Activated CD4-positive, alpha-beta T cell treated with anti-CD3 and anti-CD28 coated beads, Interleukin-2, Interleukin-6, amounts not matched to agents 100 ng/mL and 50 ng/mL, durations not matched to agents 16 hours and 8 hours (primary cell): Measurements from ENCODE around the gene RSPH6A.
A peak's percentile ranks its signal among the peaks of the same experiment; 100 is the strongest.
"Not testable (repeated sequence)": the region's sequence is repeated elsewhere in the genome, so short reads cannot be mapped to it uniquely, and the experiment has no call there.

ENCODE experiments used
- DNase-seq: peaks from one replicate; pipeline ENCODE4 v3.0.0-alpha.2; 2020

RSPH6A gene

DNA sequence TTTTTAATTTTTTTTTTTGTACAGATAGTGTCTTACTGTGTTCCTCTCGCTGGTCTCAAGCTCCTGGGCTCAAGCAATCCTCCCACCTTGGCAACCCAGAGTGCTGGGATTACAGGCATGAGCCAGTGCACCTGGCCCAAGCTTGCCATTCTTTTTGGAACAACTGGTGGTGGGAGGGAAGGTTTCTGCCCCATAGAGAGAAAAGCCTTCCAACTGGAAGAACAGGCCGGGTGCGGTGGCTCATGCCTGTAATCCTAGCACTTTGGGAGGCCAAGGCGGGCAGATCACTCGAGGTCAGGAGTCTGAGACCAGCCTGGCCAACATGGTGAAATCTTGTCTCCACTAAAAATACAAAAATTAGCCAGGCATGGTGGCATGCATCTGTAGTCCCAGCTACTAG is 15.6 kb downstream of the RSPH6A start:
- not testable (repeated sequence) for DNase-seq

DNA sequence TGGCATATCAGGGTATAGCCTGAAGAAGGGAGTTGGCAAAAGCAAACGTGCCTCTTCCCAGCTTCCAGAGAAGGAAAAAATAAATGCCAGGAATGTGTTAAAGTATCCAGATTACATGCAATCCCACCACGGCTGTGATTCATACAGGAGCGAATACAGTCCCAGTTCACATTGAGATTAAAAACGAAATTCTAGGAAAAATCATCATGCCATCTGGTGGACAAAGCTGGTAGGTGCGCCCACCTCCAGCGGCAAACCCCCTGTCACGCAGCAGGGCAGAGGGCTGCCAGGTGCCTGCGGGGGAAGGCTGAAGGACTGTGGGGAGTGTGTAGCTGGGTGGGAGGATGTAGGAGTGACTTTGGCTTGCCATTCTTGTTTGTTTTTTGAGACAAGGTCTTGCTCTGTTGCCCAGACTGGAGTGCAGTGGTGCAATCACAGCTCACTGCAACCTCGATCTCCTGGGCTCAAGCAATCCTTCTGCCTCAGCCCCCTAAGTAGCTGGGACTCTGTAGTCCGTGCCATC is 16.1 kb downstream of the RSPH6A start:
- peak; percentile 64 for DNase-seq

DNA sequence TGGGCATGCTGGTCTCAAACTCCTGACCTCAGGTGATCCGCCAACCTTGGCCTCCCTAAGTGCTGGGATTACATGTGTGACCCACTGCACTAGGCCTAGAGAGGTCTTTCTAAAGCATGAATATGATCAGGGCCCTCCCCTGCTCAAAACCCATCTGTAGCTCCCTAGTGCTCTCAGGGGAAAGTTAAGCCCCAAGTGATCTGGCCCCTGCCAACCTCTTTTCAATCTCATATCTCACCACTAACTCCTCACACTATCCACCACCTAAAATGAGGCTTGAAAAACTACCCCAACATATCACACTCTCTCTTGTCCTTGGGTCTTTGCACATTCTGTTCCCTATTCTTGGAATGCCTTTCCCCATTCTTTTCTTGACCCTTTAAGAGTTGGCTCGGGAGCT is 20.5 kb downstream of the RSPH6A start:
- no peak for DNase-seq

DNA sequence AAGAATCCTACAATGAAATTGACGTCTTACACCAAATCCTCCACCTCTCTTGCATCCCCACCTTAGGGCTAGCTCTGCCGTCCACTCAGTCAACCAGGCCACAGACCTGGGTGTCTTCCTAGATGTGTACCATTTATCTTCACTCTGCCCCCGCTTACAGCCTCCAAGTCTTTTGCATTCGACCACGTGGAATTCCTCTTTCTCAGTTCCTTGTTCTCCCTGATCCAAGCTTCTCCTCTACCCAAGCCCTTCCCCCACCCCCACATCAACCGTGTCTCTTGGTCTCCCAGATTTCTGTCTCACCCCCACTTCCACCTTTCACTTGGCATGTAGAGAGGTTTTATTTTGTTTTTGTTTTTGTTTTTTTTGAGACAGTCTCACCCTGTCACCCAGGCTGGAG is 21.2 kb downstream of the RSPH6A start:
- no peak for DNase-seq

DNA sequence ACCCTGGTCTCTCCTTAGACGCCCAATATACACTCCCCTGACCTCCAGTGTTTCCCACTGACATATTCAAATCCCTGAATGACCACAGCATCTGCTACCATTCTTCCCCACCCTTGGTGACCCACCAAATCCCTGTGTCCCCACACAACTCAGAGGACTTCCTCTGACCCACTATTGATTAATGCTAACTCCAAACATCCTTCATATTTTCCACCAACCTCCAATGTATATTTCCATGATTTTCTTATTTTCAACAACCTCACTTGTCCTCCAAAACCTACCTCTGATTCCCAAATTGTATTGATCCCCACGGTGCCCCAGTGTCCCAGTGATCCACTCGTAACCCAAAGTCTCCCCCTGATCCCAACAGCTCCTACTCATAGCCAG is 21.9 kb downstream of the RSPH6A start:
- DNase-seq = no peak

DNA sequence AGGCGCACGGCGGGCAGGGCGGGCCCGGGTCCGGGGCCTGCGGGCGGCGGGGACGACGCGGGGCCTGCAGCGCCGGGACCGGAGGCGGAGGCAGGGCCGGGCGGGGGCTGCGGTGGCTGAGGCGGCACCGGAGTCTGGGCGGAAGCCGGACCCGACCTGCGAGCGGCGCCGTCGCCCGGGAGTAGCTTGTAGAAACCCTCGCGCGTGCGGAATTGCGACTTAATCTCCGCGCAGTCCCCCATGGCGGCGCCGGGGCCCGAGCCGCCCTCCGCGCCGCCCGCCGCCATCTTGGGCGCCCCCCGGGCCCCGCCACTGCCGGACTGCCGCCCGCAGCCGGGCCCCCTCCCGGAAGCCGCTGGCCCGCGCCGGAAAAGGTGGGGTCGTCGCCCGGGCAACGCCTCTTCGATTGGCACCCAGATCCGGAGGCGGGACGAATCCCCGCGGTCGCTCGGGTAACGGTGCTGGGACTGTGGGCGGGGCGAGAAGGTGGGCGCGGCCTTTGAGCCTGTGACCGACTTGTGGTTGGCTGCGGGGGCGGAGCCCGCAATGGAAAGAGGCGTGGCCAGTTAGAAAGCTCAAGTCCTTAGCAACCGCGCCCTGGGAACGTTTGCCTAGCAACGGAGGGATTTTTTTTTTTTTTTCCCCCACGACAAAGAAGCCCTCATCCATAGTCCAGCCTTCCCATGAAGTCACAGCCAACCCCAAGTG is 22.5 kb downstream of the RSPH6A start, which contains the start of gene DMWD:
TSS of gene DMWD (minus strand) at position 376 of the 708 bp plus-strand sequence. CDS start at position 287, 89 bp downstream.
- peak; percentile 100 for DNase-seq

DNA sequence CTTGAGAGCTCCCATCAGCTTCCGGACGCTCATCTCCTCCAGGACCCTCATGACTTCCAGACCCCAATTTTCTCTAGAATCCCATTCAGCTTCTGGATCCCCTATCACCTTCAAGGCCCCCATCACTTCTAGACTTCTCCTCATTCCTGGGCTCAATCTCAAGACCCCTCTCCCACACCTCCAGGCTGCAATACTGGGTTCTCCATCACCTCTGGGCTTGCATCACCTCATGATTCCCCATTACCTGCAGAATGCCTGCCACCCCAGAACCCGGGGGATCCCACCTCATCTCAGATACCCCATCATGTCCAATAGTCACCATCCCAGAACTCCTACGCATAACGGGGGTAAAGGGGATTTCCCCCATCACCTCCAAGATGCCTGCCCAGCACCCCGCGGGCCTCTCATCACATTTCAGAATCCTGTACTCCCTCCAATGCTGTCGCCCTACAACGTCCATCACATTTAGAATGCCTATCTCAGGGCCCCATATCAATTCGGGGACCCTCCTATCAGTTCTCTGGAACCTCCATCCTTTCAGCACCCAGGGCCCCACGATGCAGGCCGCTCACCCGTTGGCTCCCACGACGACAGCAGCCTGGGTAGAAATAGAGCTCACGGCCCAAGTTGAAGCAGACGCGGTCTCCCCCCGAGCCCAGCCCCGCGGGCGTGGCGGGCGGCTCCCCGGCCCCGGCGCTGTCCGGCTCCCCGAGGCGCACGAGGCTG is 23.2 kb downstream of the RSPH6A start:
- no peak for DNase-seq

DNA sequence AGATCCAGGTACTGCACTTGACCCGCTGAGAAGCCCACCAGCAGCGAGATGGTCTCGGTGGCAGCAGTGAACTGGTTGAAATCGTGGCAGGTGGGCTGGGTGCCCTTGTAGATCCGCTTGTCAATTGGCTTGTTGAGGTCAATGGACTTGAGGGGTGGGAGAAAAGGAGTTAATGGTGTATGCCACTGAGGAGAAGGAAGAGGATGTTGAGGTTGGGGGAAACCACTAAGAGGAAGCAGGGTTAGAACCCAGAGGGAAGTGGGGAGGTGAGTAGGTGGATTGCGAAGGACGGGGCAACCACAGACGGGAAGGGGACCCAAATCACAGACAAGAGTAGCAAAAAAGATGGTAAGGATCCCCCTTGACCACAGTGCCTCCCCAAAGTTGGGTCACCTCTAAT is 24.2 kb downstream of the RSPH6A start:
- peak; percentile 74 for DNase-seq

DNA sequence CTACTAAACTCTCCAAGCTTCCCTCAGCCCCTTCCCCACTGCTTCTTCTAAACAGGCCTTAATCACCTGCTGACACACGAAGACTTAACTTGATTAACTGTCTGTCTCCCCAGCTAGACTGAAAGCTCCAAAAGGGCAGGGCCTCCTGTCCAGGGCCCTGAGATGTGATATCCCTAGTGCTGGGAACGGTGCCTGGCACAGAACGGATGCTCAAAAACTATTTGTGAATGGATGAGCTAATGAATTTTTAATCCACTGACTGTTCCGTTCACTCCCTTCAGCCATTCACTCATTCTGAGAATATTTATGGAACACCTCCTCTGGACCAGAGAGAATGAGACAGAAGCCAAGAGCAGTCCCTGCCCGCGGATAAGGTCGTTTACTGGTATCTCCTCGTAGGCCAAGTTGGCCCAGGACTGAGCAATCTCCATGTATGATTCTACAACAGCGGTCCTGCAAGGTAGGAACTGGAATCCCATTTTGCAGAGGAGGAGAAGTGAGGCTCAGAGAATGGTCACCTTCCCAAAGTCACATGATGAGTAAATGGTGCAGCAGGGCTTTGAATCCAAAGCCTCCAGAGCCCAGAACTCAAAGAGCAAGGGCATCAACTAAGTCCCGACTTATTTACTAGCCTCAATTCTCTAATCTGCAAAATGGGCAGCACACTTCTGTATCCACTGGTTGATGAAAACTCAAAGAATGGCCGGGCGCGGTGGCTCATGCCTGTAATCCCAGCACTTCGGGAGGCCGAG is 25.9 kb downstream of the RSPH6A start:
- DNase-seq = no peak

DNA sequence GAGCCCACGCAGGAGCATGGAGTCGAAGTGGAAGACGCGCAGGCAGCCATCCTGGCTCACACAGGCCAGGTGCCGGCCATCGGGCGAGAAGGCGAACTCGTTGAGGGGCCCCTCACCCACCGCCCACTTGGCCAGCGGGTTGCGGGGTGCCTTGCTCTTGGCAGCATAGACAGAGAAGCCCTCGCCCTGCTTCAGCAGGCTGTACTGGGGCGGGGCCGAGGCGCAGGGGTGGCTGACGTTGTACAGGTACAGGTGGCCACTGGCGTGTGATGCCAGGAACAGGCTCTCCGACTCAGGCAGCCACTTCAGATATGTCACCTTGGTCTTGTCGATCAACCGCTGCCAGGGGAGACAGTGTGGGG is 28.6 kb downstream of the RSPH6A start:
- DNase-seq = no peak

DNA sequence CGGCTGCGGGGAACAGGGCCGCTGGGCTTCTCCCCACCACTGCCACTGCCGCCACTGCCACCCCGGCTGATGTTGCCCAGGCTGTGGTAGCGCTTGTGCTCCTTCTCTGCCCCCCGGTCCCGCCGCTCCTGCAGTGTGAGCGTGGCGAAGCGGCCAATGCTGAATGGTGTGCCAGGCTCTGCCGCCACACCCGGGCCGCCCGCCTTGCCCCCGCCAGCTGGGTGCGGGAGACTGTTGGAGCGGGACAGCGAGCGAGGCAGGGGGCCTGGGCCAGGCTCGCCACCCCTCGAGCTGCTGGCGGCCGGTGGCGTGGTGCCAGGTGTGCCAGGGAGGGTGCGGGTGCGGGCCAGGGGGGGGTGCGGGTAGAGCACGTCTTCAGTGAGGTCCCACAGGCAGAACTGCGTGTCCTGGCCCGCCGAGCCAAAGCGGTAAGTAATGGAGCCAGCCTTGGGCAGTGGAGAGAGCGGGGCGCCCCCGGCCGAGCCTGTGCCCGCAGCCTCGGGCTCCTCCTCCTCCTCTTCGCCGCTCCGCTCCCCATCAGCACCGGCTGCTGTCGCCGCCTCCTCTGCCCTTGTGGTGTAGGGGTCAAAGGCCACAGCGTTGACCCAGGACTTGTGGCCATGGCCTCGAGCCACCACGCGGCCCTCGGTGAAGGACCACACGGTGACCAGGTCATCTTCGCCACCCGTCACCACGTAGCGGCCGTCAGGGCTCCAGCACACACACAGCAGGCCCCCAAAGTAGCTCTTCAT is 29.2 kb downstream of the RSPH6A start:
- DNase-seq = no peak

DNA sequence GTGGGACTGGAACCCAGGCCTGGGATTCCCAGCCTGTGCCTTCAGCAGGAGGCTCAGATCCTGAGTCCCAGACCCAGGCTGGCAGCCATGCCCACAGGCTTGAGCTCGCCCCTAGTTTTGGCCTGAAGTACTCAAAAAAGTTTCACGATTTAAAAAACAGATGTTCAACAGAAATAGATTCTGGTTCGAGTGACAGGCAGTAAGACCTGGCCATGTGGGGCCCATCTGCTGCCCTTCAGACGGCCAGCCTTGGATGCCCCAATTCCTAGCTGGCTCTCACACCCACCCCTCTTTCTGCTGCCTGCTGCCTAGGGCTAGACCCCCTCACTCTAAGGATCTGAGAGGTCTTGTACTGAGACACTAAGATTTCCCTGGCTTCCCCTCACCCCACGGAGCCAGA is 30.0 kb downstream of the RSPH6A start:
- DNase-seq = no peak

DNA sequence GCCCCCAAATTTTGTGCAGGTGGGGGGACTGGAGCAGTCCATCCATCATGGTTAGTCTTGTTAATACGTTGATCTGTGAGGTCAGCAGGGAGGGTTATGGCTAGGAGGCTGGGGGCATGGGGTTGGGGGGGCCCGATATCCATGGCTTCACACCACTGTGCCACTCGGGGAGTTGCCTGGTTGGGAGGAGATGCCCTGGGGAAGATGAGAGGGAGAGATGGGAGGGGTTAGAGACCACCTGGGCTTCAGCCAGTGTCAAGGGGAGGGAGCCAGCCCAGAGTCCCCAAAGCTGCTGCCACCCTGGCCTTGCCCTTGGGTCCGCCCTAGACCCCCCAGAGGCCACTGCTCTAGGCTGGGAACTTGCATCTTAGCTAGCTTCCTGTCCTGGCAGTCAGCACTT is 31.0 kb downstream of the RSPH6A start:
- no peak for DNase-seq

DNA sequence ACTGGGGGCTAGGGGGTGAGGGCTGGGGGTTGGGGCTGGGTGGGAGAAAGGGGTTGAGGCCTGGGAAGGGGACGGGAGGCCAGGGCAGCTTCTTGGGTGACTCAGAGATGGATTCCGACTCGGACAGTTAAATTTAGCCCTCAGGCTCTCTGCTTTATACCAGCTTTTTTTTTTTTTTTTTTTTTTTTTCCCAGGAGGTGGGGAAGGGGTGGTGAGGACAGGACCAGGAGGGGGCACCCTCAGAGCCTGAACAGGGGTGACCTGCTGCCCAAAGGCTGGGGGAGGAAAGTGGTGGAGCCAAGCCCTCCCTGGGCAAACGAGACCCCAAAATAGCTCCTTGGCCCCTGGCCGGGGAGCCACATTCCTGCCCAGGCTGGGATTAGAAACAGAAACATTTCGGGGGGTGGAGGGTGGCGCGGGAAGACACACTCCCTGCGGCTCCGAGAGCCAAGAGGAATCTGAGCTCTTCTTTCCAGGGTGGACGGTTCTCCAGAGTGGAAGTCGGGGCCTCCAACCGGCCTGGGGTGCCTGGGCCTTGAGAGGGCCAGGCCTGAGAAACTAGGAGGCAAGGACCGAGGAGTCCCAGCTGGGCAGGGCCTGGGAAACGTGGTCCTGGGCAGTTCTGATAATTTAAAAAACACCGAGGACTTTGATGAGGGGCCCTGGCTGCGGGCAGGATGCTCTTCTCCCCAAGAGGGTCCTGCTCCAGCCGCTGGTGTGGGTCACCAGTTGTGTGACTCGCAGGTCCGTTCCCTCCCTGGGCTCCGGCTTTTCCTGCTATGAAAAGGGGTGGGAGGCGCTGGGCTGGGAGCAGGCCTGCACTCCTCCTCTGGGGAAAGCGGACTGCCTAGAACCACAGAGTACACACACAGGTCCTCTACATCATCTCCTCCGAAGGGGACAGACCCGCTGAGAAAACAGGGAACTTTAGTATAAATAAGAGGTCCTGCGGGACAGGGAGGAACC is 32.0 kb downstream of the RSPH6A start:
- no peak for DNase-seq

DNA sequence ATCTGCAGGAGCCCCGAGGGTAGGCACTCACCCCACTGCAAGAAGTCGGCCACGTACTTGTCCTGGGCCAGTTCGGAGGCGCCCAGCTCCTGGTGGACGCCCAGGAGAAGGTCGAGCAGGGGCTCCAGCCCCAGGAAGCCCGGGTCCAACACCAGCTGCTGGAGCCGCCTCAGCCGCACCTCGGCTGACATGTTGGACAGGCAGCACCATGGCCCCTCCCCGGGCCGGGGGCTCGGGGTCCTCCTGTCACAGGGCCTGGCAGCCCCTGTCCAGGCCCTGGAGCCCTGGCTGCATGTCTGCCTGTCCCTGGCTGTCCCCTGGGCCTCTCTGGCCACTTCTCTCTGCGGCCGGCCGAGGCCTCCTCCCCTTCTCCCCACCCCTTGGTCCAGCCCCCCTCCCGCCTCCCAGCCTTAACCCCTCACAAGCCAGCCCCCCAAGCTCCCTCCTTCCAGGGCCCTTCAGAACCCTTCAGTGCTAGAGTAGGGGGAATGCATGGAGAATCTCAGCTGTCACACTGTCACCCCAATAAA is 32.9 kb downstream of the RSPH6A start, which contains the start of gene DMPK:
TSS of gene DMPK (minus strand) at position 329 of the 530 bp plus-strand sequence. CDS start at position 191, 138 bp downstream.
- no peak for DNase-seq

DNA sequence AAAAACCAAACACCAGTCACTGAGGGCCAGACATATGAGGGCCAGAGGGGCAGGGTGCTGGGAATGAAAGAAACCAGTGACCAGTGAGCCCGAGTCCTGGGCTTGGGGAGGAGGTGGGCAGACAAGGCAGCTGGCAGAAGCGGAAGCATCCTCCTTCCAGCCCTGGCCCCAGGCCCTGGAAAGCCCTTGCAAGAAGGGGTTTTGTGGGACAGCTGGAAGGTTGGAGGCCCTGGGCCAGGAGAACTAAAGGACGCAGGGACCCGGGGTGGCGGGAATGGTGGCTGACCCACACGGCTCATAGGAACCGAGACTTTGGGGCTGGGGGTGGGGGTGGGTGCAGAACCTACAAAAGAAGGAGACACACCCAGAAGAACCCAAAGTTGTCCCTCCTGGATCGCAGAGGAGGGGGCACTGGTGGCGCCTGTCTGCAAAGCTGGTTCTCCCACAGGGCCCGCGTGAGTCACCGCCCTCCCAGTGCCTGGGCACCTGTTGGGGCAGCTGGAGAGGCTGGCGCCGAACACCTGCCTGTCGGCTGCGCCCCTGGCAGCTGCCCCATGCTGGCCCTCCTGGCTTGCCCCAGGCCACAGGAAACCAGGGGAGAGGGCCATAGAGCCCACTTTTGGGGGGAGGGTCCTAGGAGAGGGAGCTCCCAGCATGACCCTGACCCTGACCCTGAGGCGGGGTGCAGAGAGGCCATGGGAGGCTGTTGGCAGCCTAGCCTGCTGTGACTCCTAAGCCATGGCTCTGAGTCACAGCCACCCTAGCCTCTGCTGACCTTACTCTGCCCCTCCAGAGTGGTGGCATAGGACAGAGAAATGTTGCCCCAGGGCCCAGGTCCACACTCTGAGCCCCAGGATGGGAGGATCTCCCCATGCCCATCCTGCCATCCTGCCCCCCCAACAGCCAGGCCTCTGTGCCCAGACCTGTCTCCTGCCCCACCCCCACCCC is 33.6 kb downstream of the RSPH6A start:
- no peak for DNase-seq

DNA sequence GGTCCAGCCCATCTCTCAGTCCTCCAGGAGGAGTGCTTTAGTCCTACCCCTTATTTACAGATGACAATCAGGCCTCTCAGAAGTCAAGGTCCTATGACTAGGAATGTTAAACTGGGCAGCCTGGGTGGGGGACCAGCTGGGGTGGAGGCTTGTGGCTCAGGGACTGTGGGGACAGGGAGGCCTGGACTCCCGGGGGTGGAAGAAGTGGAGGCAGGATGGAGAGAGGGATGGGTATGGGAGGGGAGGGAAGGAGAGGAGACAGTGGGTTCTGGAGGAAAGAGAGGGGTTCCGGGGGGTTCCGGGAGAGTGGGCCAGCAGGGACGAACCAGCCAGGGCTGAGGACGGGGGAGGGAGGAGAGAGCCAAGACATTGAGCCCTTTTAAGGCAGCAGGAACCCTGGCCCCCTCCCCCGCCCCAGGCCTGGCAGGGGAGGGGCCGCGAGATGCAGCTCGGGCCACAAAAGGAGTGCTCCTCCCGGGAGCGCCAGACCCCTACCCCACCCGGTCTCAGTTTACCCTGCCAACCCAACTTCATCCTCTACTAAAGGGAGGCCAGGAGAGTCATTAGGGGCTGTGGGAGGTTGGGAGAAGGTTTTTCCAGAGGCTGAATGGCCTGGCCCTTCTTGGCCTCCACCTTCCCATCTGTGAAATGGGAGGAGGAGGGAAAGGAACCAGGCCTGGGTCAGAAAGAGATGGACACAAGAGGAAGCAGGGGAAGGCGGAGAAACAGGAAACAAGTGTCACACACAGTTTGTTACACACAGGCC is 34.5 kb downstream of the RSPH6A start:
- no peak for DNase-seq

DNA sequence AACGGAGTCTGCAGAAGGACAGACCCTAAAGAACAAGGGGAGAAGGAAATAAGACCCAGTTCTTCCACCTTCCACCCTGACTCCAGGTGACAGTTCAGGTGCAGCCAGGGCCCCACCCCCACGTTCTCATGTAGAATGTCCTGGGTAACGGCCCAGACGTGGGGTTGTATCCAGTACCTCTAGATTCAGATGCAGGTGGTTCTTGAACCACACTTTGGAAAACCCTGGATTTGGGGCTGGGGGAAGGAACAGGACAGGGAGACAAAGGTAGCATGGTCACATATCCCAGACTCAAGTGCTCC is 35.0 kb downstream of the RSPH6A start:
- DNase-seq = no peak
